Caco-2 (cell line): Measurements from ENCODE around the gene PHC1. TPM values are rescaled to one million over a fixed set of nuclear protein-coding genes. Genes with fewer than 3 reads are reported as not detected.
"Not testable (repeated sequence)": the region's sequence is repeated elsewhere in the genome, so short reads cannot be mapped to it uniquely, and the experiment has no call there.

Experiments
- BruUV-seq: library from RNA; stranded (reverse); fragments of 400-500 nt; replicated peaks from 2 replicates; lab custom pipeline; 2021; lab: Mats Ljungman, UMichigan
- CTCF ChIA-PET: fragments of 300-600 bp; sonication (Branson Sonifier 250); formaldehyde crosslinking; loops from one replicate; lab custom pipeline; 2022; ENCODE audit warnings: antibody characterized with exemption; lab: Charles Lee
- POLR2A ChIA-PET: fragments of 300-600 bp; sonication (Branson Sonifier 250); formaldehyde crosslinking; loops from one replicate; lab custom pipeline; 2022; ENCODE audit warnings: antibody characterized with exemption; lab: Charles Lee
- DNase-seq, 2 experiments: peaks; one replicate each; pipeline versions ENCODE4 v3.0.0 to v3.0.0-alpha.2; 2020 to 2022
- H3K27me3 ChIP-seq: replicated peaks from 2 replicates; pipeline ENCODE4 v1.6.0; 2011; ENCODE audit warnings: low read length; ENCODE audit not compliant: control insufficient read depth, insufficient read depth
- H3K36me3 ChIP-seq: 2 replicates; pipeline ENCODE4 v1.5.1; 2011; ENCODE audit warnings: low read length; ENCODE audit not compliant: control insufficient read depth, insufficient read depth
- H3K4me1 ChIP-seq: fragments of 250-450 bp; sonication (Bioruptor Pico); 2 replicates; pipeline ENCODE4 v1.5.1; 2020; ENCODE audit warnings: mild to moderate bottlenecking
- H3K4me3 ChIP-seq: 2 replicates; pipeline ENCODE4 v1.5.1; 2011; ENCODE audit warnings: low read depth, mild to moderate bottlenecking, control low read depth, low read length
- H3K9me3 ChIP-seq: fragments of 250-450 bp; sonication (Bioruptor Pico); 2 replicates; pipeline ENCODE4 v1.5.1; 2020; ENCODE audit warnings: mild to moderate bottlenecking, moderate library complexity
- H3K27ac Mint-ChIP-seq: one replicate; pipeline ENCODE4 v1.8.0; 2022; ENCODE audit warnings: mixed read lengths; ENCODE audit not compliant: unreplicated experiment
- H3K27me3 Mint-ChIP-seq: one replicate; pipeline ENCODE4 v1.8.0; 2022; ENCODE audit warnings: mixed read lengths; ENCODE audit not compliant: insufficient read depth, unreplicated experiment
- H3K36me3 Mint-ChIP-seq: one replicate; pipeline ENCODE4 v1.8.0; 2022; ENCODE audit warnings: mild to moderate bottlenecking, mixed read lengths; ENCODE audit not compliant: insufficient read depth, unreplicated experiment
- H3K4me1 Mint-ChIP-seq: one replicate; pipeline ENCODE4 v1.8.0; 2022; ENCODE audit warnings: low read depth, mixed read lengths; ENCODE audit not compliant: unreplicated experiment
- H3K4me3 Mint-ChIP-seq: one replicate; pipeline ENCODE4 v1.8.0; 2022; ENCODE audit warnings: mild to moderate bottlenecking, moderate library complexity, mixed read lengths; ENCODE audit not compliant: unreplicated experiment
- H3K9me3 Mint-ChIP-seq: one replicate; pipeline ENCODE4 v1.8.0; 2022; ENCODE audit warnings: mixed read lengths; ENCODE audit not compliant: unreplicated experiment
- CTCF ChIP-seq, 2 experiments: fragments of 200-600 bp in 1 of 2; IDR thresholded peaks; 1 replicate in 1 of 2; 2 replicates in 1 of 2; pipeline versions ENCODE4 v1.5.1 to v1.8.0; 2011 to 2022; ENCODE audit warnings: antibody characterized with exemption in 1 of 2, control low read depth in 1 of 2, inconsistent platforms in 1 of 2, low read depth in 1 of 2, low read length in 1 of 2, mild to moderate bottlenecking in 1 of 2, moderate library complexity in 1 of 2; ENCODE audit not compliant: insufficient read depth in 1 of 2, severe bottlenecking in 1 of 2, unreplicated experiment in 1 of 2
- intact Hi-C: fragments of 100-400 bp; cut with micrococcal nuclease; formaldehyde crosslinking; loops from one replicate; pipeline ENCODE4 v1.10.0; 2022; ENCODE audit not compliant: unreplicated experiment
- total RNA-seq: library from RNA; stranded (reverse); gene quantifications from 2 replicates; pipeline ENCODE4 v1.2.3, GENCODE V29; 2022

PHC1 gene
- total RNA-seq, 1 experiment from 2014 or later: 28.7 TPM

- H3K27ac Mint-ChIP-seq, H3K4me1 Mint-ChIP-seq, intact Hi-C loops, CTCF ChIA-PET, H3K4me3 Mint-ChIP-seq, POLR2A ChIA-PET, H3K9me3 ChIP-seq, DNase-seq, BruUV-seq, H3K36me3 ChIP-seq, H3K9me3 Mint-ChIP-seq, H3K36me3 Mint-ChIP-seq, H3K27me3 Mint-ChIP-seq, H3K4me1 ChIP-seq, H3K27me3 ChIP-seq, H3K4me3 ChIP-seq: not testable (repeated sequence)
These were observed 18.2 kb downstream of the PHC1 start for GRCh38 chr12:8932464-8932863.

GRCh38 chr12:8934080-8934479 is 19.8 kb downstream of the PHC1 start:
- DNase-seq, BruUV-seq, H3K4me1 Mint-ChIP-seq, H3K36me3 ChIP-seq, H3K36me3 Mint-ChIP-seq, H3K27me3 ChIP-seq, H3K27me3 Mint-ChIP-seq, intact Hi-C loops, H3K4me3 ChIP-seq, POLR2A ChIA-PET, H3K27ac Mint-ChIP-seq, CTCF ChIA-PET, H3K9me3 Mint-ChIP-seq, H3K4me1 ChIP-seq, H3K4me3 Mint-ChIP-seq, H3K9me3 ChIP-seq: not testable (repeated sequence)

- ChIA-PET POLR2A (no interaction called here), CTCF (no interaction called here)
- Histone ChIP-seq H3K36me3 (no peaks in the 10 kb centered on the region), H3K27me3 (no peaks in the 10 kb centered on the region), H3K4me1 (no peaks in the 10 kb centered on the region), H3K4me3 (no peak overlapping the region), H3K9me3 (no peaks in the 10 kb centered on the region)
- Mint-ChIP-seq H3K36me3 (peaks cover 17% of the 10 kb centered on the region), H3K4me1 (no peaks in the 10 kb centered on the region), H3K4me3 (no peak overlapping the region), H3K9me3 (no peaks in the 10 kb centered on the region), H3K27ac (no peak overlapping the region), H3K27me3 (no peaks in the 10 kb centered on the region)
- DNase-seq: no peak
- intact Hi-C loops: no loop called here
- TF ChIP-seq CTCF (IDR thresholded peaks at IDR 0.05; ENCODE audit: insufficient read depth in 1 of 2, low read depth in 1 of 2, low read length in 1 of 2, severe bottlenecking in 1 of 2, unreplicated experiment in 1 of 2): no peak
- no TSS peak for BruUV-seq
These were observed 22.4 kb downstream of the PHC1 start for GRCh38 chr12:8936735-8937134.

- H3K36me3 ChIP-seq, H3K4me1 ChIP-seq, intact Hi-C loops, H3K27ac Mint-ChIP-seq, BruUV-seq, H3K27me3 ChIP-seq, H3K27me3 Mint-ChIP-seq, H3K4me1 Mint-ChIP-seq, H3K9me3 ChIP-seq, H3K4me3 Mint-ChIP-seq, DNase-seq, H3K4me3 ChIP-seq, H3K9me3 Mint-ChIP-seq: not testable (repeated sequence)
- ChIA-PET POLR2A (interaction anchor here (1.1 kb wide), 1 partner anchor 12 kb away, joined by 3 read pairs; the partner anchor contains the start of gene M6PR), CTCF (interaction anchor here (0.6 kb wide), 1 partner anchor 19 kb away, joined by 3 read pairs; no protein-coding TSS in a partner anchor)
- peaks cover 29% of the 10 kb centered on the region for H3K36me3 Mint-ChIP-seq
These were observed 23.6 kb downstream of the PHC1 start for GRCh38 chr12:8937842-8938442.
